Measurements from ENCODE around the gene AUH.

AUH gene

GRCh38 chr9:91265514-91265913 is 96.2 kb downstream of the AUH start:
- Histone ChIP-seq H3K27me3 (no peaks in the 10 kb centered on the region), H3K36me3 (no peaks in the 10 kb centered on the region), H3K27ac (no peak overlapping the region), H3K9me3 (no peaks in the 10 kb centered on the region), H3K4me3 (no peak overlapping the region), H3K4me1 (no peaks in the 10 kb centered on the region)
- intact Hi-C loops (cut with DNase I; ENCODE audit: low total_unique reads): no loop called here
- DNase-seq: no peak
- TF ChIP-seq CTCF (IDR thresholded peaks at IDR 0.05): no peak

- H3K4me1 ChIP-seq: no peaks in the 10 kb centered on the region
- DNase-seq: no peak
- H3K9me3 ChIP-seq: no peaks in the 10 kb centered on the region
- no peak overlapping the region for H3K27ac ChIP-seq
- TF ChIP-seq CTCF (IDR thresholded peaks at IDR 0.05): no peak
- H3K36me3 ChIP-seq: no peaks in the 10 kb centered on the region
- H3K27me3 ChIP-seq: no peaks in the 10 kb centered on the region
- no peak overlapping the region for H3K4me3 ChIP-seq
- intact Hi-C loops (cut with DNase I; ENCODE audit: low total_unique reads): no loop called here
Measured at GRCh38 chr9:91261417-91261816, 100.3 kb downstream of the AUH start.

GRCh38 chr9:91259162-91259561 is 102.6 kb downstream of the AUH start:
- Histone ChIP-seq H3K4me3 (no peak overlapping the region), H3K27me3 (no peaks in the 10 kb centered on the region), H3K9me3 (no peaks in the 10 kb centered on the region), H3K4me1 (peaks cover 0 to 4% (median 0%) of the 10 kb centered on the region in 4 donors), H3K27ac (no peak overlapping the region), H3K36me3 (no peaks in the 10 kb centered on the region)
- TF ChIP-seq CTCF (IDR thresholded peaks at IDR 0.05): no peak
- intact Hi-C loops (cut with DNase I; ENCODE audit: low total_unique reads): no loop called here
- DNase-seq: no peak

- Histone ChIP-seq H3K9me3 (no peaks in the 10 kb centered on the region), H3K4me3 (no peak overlapping the region), H3K27me3 (no peaks in the 10 kb centered on the region), H3K36me3 (no peaks in the 10 kb centered on the region), H3K4me1 (peaks cover 0 to 4% (median 0%) of the 10 kb centered on the region in 4 donors), H3K27ac (no peak overlapping the region)
- no peak for TF ChIP-seq CTCF (IDR thresholded peaks at IDR 0.05)
- intact Hi-C loops (cut with DNase I; ENCODE audit: low total_unique reads): no loop called here
- DNase-seq: no peak
Measured at GRCh38 chr9:91258451-91258850, 103.3 kb downstream of the AUH start.

- Histone ChIP-seq H3K4me3 (no peak overlapping the region), H3K27me3 (no peaks in the 10 kb centered on the region), H3K27ac (no peak overlapping the region), H3K4me1 (peaks cover 0 to 4% (median 0%) of the 10 kb centered on the region in 4 donors), H3K36me3 (no peaks in the 10 kb centered on the region), H3K9me3 (no peaks in the 10 kb centered on the region)
- intact Hi-C loops (cut with DNase I; ENCODE audit: low total_unique reads): no loop called here
- no peak for TF ChIP-seq CTCF (IDR thresholded peaks at IDR 0.05)
- no peak for DNase-seq
Measured at GRCh38 chr9:91256235-91256634, 105.5 kb downstream of the AUH start.

- no peak for DNase-seq
- H3K27me3 ChIP-seq: no peaks in the 10 kb centered on the region
- H3K4me3 ChIP-seq: no peak overlapping the region
- peaks cover 0 to 4% (median 0%) of the 10 kb centered on the region in 4 donors for H3K4me1 ChIP-seq
- TF ChIP-seq CTCF (IDR thresholded peaks at IDR 0.05): no peak
- intact Hi-C loops (cut with DNase I; ENCODE audit: low total_unique reads): no loop called here
- H3K27ac ChIP-seq: no peak overlapping the region
- H3K9me3 ChIP-seq: no peaks in the 10 kb centered on the region
- H3K36me3 ChIP-seq: no peaks in the 10 kb centered on the region
Measured at GRCh38 chr9:91255327-91255726, 106.4 kb downstream of the AUH start.
